ENCODE measurements around the gene LILRA5. TPM values are rescaled to one million over a fixed set of nuclear protein-coding genes. Genes with fewer than 3 reads are reported as not detected.

The LILRA5 gene
- total RNA-seq, 1 donor from 2014 or later, result not detected

DNA sequence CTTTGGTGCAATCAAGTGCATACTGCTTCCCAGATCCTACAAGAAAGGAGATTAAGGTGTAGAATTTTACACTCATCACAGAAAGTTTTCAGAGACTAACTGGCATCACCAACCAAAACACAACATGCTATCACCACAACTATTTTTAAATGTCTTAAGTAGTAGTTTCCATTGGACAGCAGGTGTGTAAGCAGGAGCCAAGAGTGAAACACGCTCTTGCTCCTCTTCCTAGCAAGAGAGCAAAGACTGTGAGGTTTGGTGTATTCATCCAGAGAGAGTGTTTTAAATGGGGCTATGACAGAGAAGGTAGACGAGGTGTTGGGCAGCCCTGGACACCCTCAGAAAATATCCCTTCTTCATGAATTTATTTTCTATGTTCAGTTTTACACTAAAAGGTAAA is 38.5 kb upstream of the LILRA5 start:
- H3K27ac Mint-ChIP-seq (ENCODE audit: unreplicated experiment), result no peak overlapping the region
- peaks cover 6% of the 10 kb centered on the region for H3K9me3 Mint-ChIP-seq (ENCODE audit: unreplicated experiment)
- Histone ChIP-seq H2AFZ (ENCODE audit: low read depth, low read length) (no peak overlapping the region), H3K27ac (ENCODE audit: low read depth, low read length) (no peak overlapping the region), H4K20me1 (ENCODE audit: insufficient read depth, low read length) (no peaks in the 10 kb centered on the region), H3K9me3 (ENCODE audit: insufficient read depth, low read depth, low read length) (no peaks in the 10 kb centered on the region), H3K9ac (ENCODE audit: low read length) (no peak overlapping the region), H3K4me3 (ENCODE audit: insufficient read depth, low read depth, low read length) (no peak overlapping the region), H3K4me1 (ENCODE audit: insufficient read depth, low read length) (no peaks in the 10 kb centered on the region), H3K27me3 (ENCODE audit: insufficient read depth, low read length) (peaks cover 2% of the 10 kb centered on the region), H3K4me2 (ENCODE audit: low read length) (no peak overlapping the region), H3K36me3 (ENCODE audit: insufficient read depth, low read length) (no peaks in the 10 kb centered on the region), H3K79me2 (ENCODE audit: insufficient read depth, low read length) (no peaks in the 10 kb centered on the region)
- peaks cover 33% of the 10 kb centered on the region for H3K27me3 Mint-ChIP-seq (ENCODE audit: low read depth, unreplicated experiment)
- H3K36me3 Mint-ChIP-seq (ENCODE audit: low read depth, unreplicated experiment), result no peaks in the 10 kb centered on the region
- FAIRE-seq (no peak), DNase-seq (ENCODE audit: low read depth) (no peak)
- no peak overlapping the region for H3K4me3 Mint-ChIP-seq (ENCODE audit: unreplicated experiment)
- no peak for TF ChIP-seq EZH2 (IDR thresholded peaks at IDR 0.05; ENCODE audit: insufficient read depth, low read length)
- TF ChIP-seq, protein P1, sequence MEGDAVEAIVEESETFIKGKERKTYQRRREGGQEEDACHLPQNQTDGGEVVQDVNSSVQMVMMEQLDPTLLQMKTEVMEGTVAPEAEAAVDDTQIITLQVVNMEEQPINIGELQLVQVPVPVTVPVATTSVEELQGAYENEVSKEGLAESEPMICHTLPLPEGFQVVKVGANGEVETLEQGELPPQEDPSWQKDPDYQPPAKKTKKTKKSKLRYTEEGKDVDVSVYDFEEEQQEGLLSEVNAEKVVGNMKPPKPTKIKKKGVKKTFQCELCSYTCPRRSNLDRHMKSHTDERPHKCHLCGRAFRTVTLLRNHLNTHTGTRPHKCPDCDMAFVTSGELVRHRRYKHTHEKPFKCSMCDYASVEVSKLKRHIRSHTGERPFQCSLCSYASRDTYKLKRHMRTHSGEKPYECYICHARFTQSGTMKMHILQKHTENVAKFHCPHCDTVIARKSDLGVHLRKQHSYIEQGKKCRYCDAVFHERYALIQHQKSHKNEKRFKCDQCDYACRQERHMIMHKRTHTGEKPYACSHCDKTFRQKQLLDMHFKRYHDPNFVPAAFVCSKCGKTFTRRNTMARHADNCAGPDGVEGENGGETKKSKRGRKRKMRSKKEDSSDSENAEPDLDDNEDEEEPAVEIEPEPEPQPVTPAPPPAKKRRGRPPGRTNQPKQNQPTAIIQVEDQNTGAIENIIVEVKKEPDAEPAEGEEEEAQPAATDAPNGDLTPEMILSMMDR (IDR thresholded peaks at IDR 0.05; ENCODE audit: insufficient read depth, low read depth, low read length), result no peak
- no peaks in the 10 kb centered on the region for H3K4me1 Mint-ChIP-seq (ENCODE audit: low read depth, unreplicated experiment)

DNA sequence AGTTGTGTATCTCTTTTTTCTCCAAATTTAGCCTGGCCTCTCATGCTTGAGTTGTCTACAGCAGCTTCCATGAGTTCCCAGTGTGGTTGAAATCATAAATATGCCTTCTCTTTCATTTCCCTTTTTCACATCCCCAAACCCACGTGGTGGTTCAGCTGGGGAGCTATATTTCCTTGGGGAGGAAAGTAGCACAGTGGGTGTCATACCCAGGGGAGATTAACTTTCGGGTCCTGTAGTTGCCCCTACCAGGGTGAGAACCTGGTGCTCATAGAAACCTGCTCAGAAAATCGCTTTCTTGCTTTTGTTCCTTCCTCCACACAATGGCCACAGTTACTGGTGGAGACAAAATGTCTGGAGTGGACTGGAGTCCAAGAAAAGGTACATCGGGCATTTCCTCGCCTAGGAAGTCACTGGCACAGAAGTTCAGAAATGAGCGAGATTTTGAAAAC is 33.0 kb upstream of the LILRA5 start:
- no peaks in the 10 kb centered on the region for H3K36me3 Mint-ChIP-seq (ENCODE audit: low read depth, unreplicated experiment)
- no peak for TF ChIP-seq EZH2 (IDR thresholded peaks at IDR 0.05; ENCODE audit: insufficient read depth, low read length)
- TF ChIP-seq, protein P1 (IDR thresholded peaks at IDR 0.05; ENCODE audit: insufficient read depth, low read depth, low read length), result no peak
- Histone ChIP-seq H3K27me3 (ENCODE audit: insufficient read depth, low read length) (no peaks in the 10 kb centered on the region), H4K20me1 (ENCODE audit: insufficient read depth, low read length) (no peaks in the 10 kb centered on the region), H3K79me2 (ENCODE audit: insufficient read depth, low read length) (no peaks in the 10 kb centered on the region), H3K9ac (ENCODE audit: low read length) (no peak overlapping the region), H3K27ac (ENCODE audit: low read depth, low read length) (no peak overlapping the region), H2AFZ (ENCODE audit: low read depth, low read length) (no peak overlapping the region), H3K4me3 (ENCODE audit: insufficient read depth, low read depth, low read length) (no peak overlapping the region), H3K4me2 (ENCODE audit: low read length) (no peak overlapping the region), H3K9me3 (ENCODE audit: insufficient read depth, low read depth, low read length) (no peaks in the 10 kb centered on the region), H3K4me1 (ENCODE audit: insufficient read depth, low read length) (no peaks in the 10 kb centered on the region), H3K36me3 (ENCODE audit: insufficient read depth, low read length) (no peaks in the 10 kb centered on the region)
- H3K4me3 Mint-ChIP-seq (ENCODE audit: unreplicated experiment), result no peak overlapping the region
- DNase-seq (ENCODE audit: low read depth), result no peak
- no peaks in the 10 kb centered on the region for H3K4me1 Mint-ChIP-seq (ENCODE audit: low read depth, unreplicated experiment)
- H3K27me3 Mint-ChIP-seq (ENCODE audit: low read depth, unreplicated experiment), result peaks cover 20% of the 10 kb centered on the region
- FAIRE-seq, result no peak
- H3K9me3 Mint-ChIP-seq (ENCODE audit: unreplicated experiment), result peaks cover 6% of the 10 kb centered on the region
- H3K27ac Mint-ChIP-seq (ENCODE audit: unreplicated experiment), result no peak overlapping the region

DNA sequence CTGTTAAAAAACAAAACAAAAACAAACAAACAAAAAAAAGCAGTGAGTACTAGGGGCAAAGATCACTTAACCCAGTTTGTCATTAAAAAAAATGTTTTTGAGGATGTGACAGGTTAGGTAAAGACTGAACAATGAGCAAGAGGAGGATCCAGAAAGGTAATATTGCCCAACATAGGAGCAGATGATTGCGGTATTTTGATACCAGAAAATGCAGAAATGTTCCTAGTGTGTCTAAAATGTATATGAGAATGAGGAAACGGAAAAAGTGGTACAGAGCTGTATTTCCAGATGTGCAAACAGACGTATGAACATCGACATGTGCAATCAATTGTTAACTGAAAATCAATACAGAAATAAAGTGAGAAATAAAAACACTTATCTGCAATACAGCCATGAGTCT is 30.9 kb upstream of the LILRA5 start:
- FAIRE-seq (no peak), DNase-seq (ENCODE audit: low read depth) (no peak)
- H3K9me3 ChIP-seq (ENCODE audit: insufficient read depth, low read depth, low read length), result peaks cover 3% of the 10 kb centered on the region
- H3K27ac Mint-ChIP-seq (ENCODE audit: unreplicated experiment), result no peak overlapping the region
- H3K36me3 ChIP-seq (ENCODE audit: insufficient read depth, low read length), result no peaks in the 10 kb centered on the region
- H3K36me3 Mint-ChIP-seq (ENCODE audit: low read depth, unreplicated experiment), result no peaks in the 10 kb centered on the region
- H4K20me1 ChIP-seq (ENCODE audit: insufficient read depth, low read length), result no peaks in the 10 kb centered on the region
- H3K27me3 ChIP-seq (ENCODE audit: insufficient read depth, low read length), result no peaks in the 10 kb centered on the region
- H3K4me1 Mint-ChIP-seq (ENCODE audit: low read depth, unreplicated experiment), result no peaks in the 10 kb centered on the region
- no peak overlapping the region for H3K27ac ChIP-seq (ENCODE audit: low read depth, low read length)
- H3K4me1 ChIP-seq (ENCODE audit: insufficient read depth, low read length), result no peaks in the 10 kb centered on the region
- H3K9ac ChIP-seq (ENCODE audit: low read length), result no peak overlapping the region
- no peak overlapping the region for H3K4me3 Mint-ChIP-seq (ENCODE audit: unreplicated experiment)
- H3K79me2 ChIP-seq (ENCODE audit: insufficient read depth, low read length), result no peaks in the 10 kb centered on the region
- peaks cover 4% of the 10 kb centered on the region for H3K9me3 Mint-ChIP-seq (ENCODE audit: unreplicated experiment)
- H3K27me3 Mint-ChIP-seq (ENCODE audit: low read depth, unreplicated experiment), result peaks cover 23% of the 10 kb centered on the region
- H3K4me3 ChIP-seq (ENCODE audit: insufficient read depth, low read depth, low read length), result no peak overlapping the region
- H3K4me2 ChIP-seq (ENCODE audit: low read length), result no peak overlapping the region
- TF ChIP-seq, protein P1 (IDR thresholded peaks at IDR 0.05; ENCODE audit: insufficient read depth, low read depth, low read length), result no peak
- no peak for TF ChIP-seq EZH2 (IDR thresholded peaks at IDR 0.05; ENCODE audit: insufficient read depth, low read length)
- H2AFZ ChIP-seq (ENCODE audit: low read depth, low read length), result no peak overlapping the region
